WTC11 (cell line): ENCODE data around the gene FBXO7. TPM values are rescaled to one million over a fixed set of nuclear protein-coding genes. Genes with fewer than 3 reads are reported as not detected.

ENCODE experiments used
- ATAC-seq: fragments of 200-7000 bp; cut with Tn5 transposase; 2 replicates; pipeline ENCODE4 v1.10.0; 2021; ENCODE audit warnings: mild to moderate bottlenecking, moderate library complexity
- CTCF ChIA-PET: fragments of 300-600 bp; sonication (Branson Sonifier 250); formaldehyde crosslinking; loops from one replicate; lab custom pipeline; 2021; ENCODE audit warnings: antibody characterized with exemption; lab: Charles Lee
- POLR2A ChIA-PET: fragments of 350-600 bp; sonication (Branson Sonifier 250); formaldehyde crosslinking; loops from one replicate; lab custom pipeline; 2021; ENCODE audit warnings: antibody characterized with exemption; lab: Charles Lee
- DNase-seq: peaks from one replicate; pipeline ENCODE4 v3.0.0; 2021; ENCODE audit warnings: low spot score
- H3K27ac Mint-ChIP-seq: 2 replicates; pipeline ENCODE4 v1.8.0; 2021; ENCODE audit warnings: mixed read lengths
- H3K27me3 Mint-ChIP-seq: 2 replicates; pipeline ENCODE4 v1.8.0; 2021; ENCODE audit warnings: low read depth, mild to moderate bottlenecking, moderate library complexity, mixed read lengths
- H3K36me3 Mint-ChIP-seq: 2 replicates; pipeline ENCODE4 v1.8.0; 2021; ENCODE audit warnings: mixed read lengths
- H3K4me1 Mint-ChIP-seq: 2 replicates; pipeline ENCODE4 v1.8.0; 2022; ENCODE audit warnings: mixed read lengths
- H3K4me3 Mint-ChIP-seq: 2 replicates; pipeline ENCODE4 v1.8.0; 2021; ENCODE audit warnings: mild to moderate bottlenecking, moderate library complexity, mixed read lengths
- H3K9me3 Mint-ChIP-seq: 2 replicates; pipeline ENCODE4 v1.8.0; 2021; ENCODE audit warnings: mixed read lengths
- CREB1 ChIP-seq: sonication (generic); formaldehyde crosslinking; IDR thresholded peaks from 2 replicates; pipeline ENCODE4 v1.8.0; 2023; ENCODE audit warnings: mild to moderate bottlenecking, missing genetic modification reagents
- IRF2 ChIP-seq: sonication (generic); formaldehyde crosslinking; IDR thresholded peaks from 2 replicates; pipeline ENCODE4 v1.8.0; 2022; ENCODE audit warnings: low read depth, missing genetic modification reagents, borderline replicate concordance
- NR1H2 ChIP-seq: sonication (generic); formaldehyde crosslinking; IDR thresholded peaks from 2 replicates; pipeline ENCODE4 v1.9.0; 2021; ENCODE audit warnings: mild to moderate bottlenecking, moderate library complexity, missing genetic modification reagents
- RELA ChIP-seq: sonication (generic); formaldehyde crosslinking; IDR thresholded peaks from 2 replicates; pipeline ENCODE4 v1.8.1; 2022; ENCODE audit warnings: missing genetic modification reagents, mild to moderate bottlenecking, borderline replicate concordance
- TCF7 ChIP-seq: sonication (generic); formaldehyde crosslinking; IDR thresholded peaks from 2 replicates; pipeline ENCODE4 v1.8.0; 2022; ENCODE audit warnings: mild to moderate bottlenecking, low read depth, missing genetic modification reagents, moderate library complexity
- ZBTB21 ChIP-seq: sonication (generic); formaldehyde crosslinking; IDR thresholded peaks from 2 replicates; pipeline ENCODE4 v1.8.1; 2023; ENCODE audit warnings: mild to moderate bottlenecking, missing genetic modification reagents, borderline replicate concordance
- ZNF121 ChIP-seq: sonication (generic); formaldehyde crosslinking; IDR thresholded peaks from 2 replicates; pipeline ENCODE4 v1.8.0; 2023; ENCODE audit warnings: missing genetic modification reagents
- ZNF219 ChIP-seq: sonication (generic); formaldehyde crosslinking; IDR thresholded peaks from 2 replicates; pipeline ENCODE4 v1.8.0; 2023; ENCODE audit warnings: missing genetic modification reagents, mild to moderate bottlenecking, borderline replicate concordance
- total RNA-seq: library from RNA; stranded (reverse); gene quantifications from 3 replicates; pipeline ENCODE4 v1.2.3, GENCODE V29; 2021
- TF ChIP-seq, protein P1 (sequence below): sonication (generic); formaldehyde crosslinking; IDR thresholded peaks from 2 replicates; pipeline ENCODE4 v1.8.0; 2022; ENCODE audit warnings: missing genetic modification reagents
- TF ChIP-seq, protein P2 (sequence below): sonication (generic); formaldehyde crosslinking; IDR thresholded peaks from 2 replicates; pipeline ENCODE4 v1.8.0; 2022; ENCODE audit warnings: mild to moderate bottlenecking, missing genetic modification reagents
- TF ChIP-seq, protein P3 (sequence below): sonication (generic); formaldehyde crosslinking; IDR thresholded peaks from 2 replicates; pipeline ENCODE4 v1.8.1; 2023; ENCODE audit warnings: mild to moderate bottlenecking, missing genetic modification reagents, borderline replicate concordance
- TF ChIP-seq, protein P4 (sequence below): sonication (generic); formaldehyde crosslinking; IDR thresholded peaks from 2 replicates; pipeline ENCODE4 v1.8.1; 2023; ENCODE audit warnings: mild to moderate bottlenecking, moderate library complexity, missing genetic modification reagents
- TF ChIP-seq, protein P5 (sequence below): sonication (generic); formaldehyde crosslinking; IDR thresholded peaks from 2 replicates; pipeline ENCODE4 v1.8.1; 2022; ENCODE audit warnings: missing genetic modification reagents, borderline replicate concordance

The FBXO7 gene
- total RNA-seq, 1 experiment from 2014 or later: 59.4 TPM

DNA sequence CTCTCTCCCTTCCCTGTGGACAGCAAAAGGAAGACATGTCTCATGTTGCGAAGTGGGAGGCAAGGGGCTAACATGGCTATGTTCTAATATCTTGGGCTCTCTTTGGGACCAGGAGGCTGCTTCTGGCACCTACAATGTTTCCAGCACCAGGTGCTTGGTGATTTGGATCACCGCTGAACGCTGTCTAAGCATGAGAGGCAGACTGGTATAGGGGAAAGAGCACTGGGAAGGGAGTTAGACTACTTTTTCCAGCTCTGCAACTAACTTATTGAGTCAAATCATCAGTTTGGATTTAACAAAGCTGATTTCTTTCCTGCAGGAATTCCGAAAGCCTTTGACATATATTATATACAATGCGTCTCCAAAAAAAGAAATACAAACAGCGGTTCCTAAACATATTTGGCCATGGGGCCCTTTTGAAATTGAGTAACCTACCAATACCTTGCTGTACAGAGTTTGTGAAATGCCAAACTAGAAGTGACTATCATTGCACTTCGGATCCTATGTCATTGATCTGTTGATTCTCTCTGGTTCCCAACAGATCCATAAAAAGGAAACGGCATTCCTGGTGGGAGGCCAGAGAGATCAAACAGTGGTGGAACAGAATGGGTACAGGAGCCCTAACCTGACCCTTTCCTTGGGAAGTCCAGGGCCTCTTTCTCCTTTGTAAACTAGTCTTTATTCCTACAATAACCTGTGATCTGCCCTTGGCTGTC, 37.8 kb downstream of the FBXO7 start:
- Mint-ChIP-seq H3K27me3 (no peaks in the 10 kb centered on the region), H3K27ac (no peak overlapping the region), H3K4me3 (no peak overlapping the region), H3K36me3 (peaks cover 12% of the 10 kb centered on the region), H3K4me1 (peaks cover 15% of the 10 kb centered on the region), H3K9me3 (peaks cover 13% of the 10 kb centered on the region)
- TF ChIP-seq CREB1 (CRISPR knock-in tag) (no peak), TCF7 (CRISPR knock-in tag) (no peak), ZNF121 (CRISPR knock-in tag) (no peak), ZBTB21 (CRISPR knock-in tag) (no peak), IRF2 (CRISPR knock-in tag) (no peak), RELA (no peak), NR1H2 (CRISPR knock-in tag) (no peak), ZNF219 (CRISPR knock-in tag) (no peak)
- TF ChIP-seq, protein P1, sequence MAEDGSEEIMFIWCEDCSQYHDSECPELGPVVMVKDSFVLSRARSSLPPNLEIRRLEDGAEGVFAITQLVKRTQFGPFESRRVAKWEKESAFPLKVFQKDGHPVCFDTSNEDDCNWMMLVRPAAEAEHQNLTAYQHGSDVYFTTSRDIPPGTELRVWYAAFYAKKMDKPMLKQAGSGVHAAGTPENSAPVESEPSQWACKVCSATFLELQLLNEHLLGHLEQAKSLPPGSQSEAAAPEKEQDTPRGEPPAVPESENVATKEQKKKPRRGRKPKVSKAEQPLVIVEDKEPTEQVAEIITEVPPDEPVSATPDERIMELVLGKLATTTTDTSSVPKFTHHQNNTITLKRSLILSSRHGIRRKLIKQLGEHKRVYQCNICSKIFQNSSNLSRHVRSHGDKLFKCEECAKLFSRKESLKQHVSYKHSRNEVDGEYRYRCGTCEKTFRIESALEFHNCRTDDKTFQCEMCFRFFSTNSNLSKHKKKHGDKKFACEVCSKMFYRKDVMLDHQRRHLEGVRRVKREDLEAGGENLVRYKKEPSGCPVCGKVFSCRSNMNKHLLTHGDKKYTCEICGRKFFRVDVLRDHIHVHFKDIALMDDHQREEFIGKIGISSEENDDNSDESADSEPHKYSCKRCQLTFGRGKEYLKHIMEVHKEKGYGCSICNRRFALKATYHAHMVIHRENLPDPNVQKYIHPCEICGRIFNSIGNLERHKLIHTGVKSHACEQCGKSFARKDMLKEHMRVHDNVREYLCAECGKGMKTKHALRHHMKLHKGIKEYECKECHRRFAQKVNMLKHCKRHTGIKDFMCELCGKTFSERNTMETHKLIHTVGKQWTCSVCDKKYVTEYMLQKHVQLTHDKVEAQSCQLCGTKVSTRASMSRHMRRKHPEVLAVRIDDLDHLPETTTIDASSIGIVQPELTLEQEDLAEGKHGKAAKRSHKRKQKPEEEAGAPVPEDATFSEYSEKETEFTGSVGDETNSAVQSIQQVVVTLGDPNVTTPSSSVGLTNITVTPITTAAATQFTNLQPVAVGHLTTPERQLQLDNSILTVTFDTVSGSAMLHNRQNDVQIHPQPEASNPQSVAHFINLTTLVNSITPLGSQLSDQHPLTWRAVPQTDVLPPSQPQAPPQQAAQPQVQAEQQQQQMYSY (CRISPR knock-in tag): no peak
- TF ChIP-seq, protein P2, sequence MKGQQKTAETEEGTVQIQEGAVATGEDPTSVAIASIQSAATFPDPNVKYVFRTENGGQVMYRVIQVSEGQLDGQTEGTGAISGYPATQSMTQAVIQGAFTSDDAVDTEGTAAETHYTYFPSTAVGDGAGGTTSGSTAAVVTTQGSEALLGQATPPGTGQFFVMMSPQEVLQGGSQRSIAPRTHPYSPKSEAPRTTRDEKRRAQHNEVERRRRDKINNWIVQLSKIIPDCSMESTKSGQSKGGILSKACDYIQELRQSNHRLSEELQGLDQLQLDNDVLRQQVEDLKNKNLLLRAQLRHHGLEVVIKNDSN (CRISPR knock-in tag): no peak
- TF ChIP-seq, protein P3, sequence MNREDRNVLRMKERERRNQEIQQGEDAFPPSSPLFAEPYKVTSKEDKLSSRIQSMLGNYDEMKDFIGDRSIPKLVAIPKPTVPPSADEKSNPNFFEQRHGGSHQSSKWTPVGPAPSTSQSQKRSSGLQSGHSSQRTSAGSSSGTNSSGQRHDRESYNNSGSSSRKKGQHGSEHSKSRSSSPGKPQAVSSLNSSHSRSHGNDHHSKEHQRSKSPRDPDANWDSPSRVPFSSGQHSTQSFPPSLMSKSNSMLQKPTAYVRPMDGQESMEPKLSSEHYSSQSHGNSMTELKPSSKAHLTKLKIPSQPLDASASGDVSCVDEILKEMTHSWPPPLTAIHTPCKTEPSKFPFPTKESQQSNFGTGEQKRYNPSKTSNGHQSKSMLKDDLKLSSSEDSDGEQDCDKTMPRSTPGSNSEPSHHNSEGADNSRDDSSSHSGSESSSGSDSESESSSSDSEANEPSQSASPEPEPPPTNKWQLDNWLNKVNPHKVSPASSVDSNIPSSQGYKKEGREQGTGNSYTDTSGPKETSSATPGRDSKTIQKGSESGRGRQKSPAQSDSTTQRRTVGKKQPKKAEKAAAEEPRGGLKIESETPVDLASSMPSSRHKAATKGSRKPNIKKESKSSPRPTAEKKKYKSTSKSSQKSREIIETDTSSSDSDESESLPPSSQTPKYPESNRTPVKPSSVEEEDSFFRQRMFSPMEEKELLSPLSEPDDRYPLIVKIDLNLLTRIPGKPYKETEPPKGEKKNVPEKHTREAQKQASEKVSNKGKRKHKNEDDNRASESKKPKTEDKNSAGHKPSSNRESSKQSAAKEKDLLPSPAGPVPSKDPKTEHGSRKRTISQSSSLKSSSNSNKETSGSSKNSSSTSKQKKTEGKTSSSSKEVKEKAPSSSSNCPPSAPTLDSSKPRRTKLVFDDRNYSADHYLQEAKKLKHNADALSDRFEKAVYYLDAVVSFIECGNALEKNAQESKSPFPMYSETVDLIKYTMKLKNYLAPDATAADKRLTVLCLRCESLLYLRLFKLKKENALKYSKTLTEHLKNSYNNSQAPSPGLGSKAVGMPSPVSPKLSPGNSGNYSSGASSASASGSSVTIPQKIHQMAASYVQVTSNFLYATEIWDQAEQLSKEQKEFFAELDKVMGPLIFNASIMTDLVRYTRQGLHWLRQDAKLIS (CRISPR knock-in tag): no peak
- TF ChIP-seq, protein P4, sequence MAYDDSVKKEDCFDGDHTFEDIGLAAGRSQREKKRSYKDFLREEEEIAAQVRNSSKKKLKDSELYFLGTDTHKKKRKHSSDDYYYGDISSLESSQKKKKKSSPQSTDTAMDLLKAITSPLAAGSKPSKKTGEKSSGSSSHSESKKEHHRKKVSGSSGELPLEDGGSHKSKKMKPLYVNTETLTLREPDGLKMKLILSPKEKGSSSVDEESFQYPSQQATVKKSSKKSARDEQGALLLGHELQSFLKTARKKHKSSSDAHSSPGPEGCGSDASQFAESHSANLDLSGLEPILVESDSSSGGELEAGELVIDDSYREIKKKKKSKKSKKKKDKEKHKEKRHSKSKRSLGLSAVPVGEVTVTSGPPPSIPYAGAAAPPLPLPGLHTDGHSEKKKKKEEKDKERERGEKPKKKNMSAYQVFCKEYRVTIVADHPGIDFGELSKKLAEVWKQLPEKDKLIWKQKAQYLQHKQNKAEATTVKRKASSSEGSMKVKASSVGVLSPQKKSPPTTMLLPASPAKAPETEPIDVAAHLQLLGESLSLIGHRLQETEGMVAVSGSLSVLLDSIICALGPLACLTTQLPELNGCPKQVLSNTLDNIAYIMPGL: no peak
- TF ChIP-seq, protein P5, sequence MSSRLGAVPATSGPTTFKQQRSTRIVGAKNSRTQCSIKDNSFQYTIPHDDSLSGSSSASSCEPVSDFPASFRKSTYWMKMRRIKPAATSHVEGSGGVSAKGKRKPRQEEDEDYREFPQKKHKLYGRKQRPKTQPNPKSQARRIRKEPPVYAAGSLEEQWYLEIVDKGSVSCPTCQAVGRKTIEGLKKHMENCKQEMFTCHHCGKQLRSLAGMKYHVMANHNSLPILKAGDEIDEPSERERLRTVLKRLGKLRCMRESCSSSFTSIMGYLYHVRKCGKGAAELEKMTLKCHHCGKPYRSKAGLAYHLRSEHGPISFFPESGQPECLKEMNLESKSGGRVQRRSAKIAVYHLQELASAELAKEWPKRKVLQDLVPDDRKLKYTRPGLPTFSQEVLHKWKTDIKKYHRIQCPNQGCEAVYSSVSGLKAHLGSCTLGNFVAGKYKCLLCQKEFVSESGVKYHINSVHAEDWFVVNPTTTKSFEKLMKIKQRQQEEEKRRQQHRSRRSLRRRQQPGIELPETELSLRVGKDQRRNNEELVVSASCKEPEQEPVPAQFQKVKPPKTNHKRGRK: no peak
- ChIA-PET POLR2A (no interaction called here), CTCF (interaction anchor here (2.7 kb wide), 1 partner anchor 16 kb away, joined by 8 read pairs; no protein-coding TSS in a partner anchor)
- ATAC-seq (no peak), DNase-seq (no peak)
